ENCODE measurements around the gene CPPED1. TPM values are rescaled to one million over a fixed set of nuclear protein-coding genes. Genes with fewer than 3 reads are reported as not detected.

CPPED1 gene
- total and polyA plus RNA-seq, 2 experiments from 2014 or later, result 6.2 to 7.3 TPM

- H3K27me3 ChIP-seq (ENCODE audit: insufficient read depth), result no peaks in the 10 kb centered on the region
- TF ChIP-seq EZH2phosphoT487 (IDR thresholded peaks at IDR 0.05; ENCODE audit: unreplicated experiment) (no peak), STAT1 (IDR thresholded peaks at IDR 0.05; ENCODE audit: unreplicated experiment) (no peak), ETS1 (IDR thresholded peaks at IDR 0.05) (no peak), ZNF331 (CRISPR knock-in tag; IDR thresholded peaks at IDR 0.05; ENCODE audit: low read depth) (no peak), ZNF462 (CRISPR knock-in tag; IDR thresholded peaks at IDR 0.05) (no peak), EZH2 (IDR thresholded peaks at IDR 0.05; ENCODE audit: low read depth, unreplicated experiment) (no peak), POLR2AphosphoS5 (IDR thresholded peaks at IDR 0.05; ENCODE audit: low read depth) (no peak), ZNF114 (CRISPR knock-in tag; IDR thresholded peaks at IDR 0.05) (no peak), REST (IDR thresholded peaks at IDR 0.05; ENCODE audit: unreplicated experiment) (no peak), CTCF (conservative IDR thresholded peaks at IDR 0.05; ENCODE audit: low read depth in 2 of 2) (no peak), JUNB (IDR thresholded peaks at IDR 0.05; ENCODE audit: unreplicated experiment) (no peak), CREB1 (CRISPR knock-in tag; IDR thresholded peaks at IDR 0.05; ENCODE audit: low read depth) (no peak), NANOG (IDR thresholded peaks at IDR 0.05; ENCODE audit: borderline replicate concordance) (no peak)
- Mint-ChIP-seq H3K36me3 (ENCODE audit: low read depth) (peaks cover 3% of the 10 kb centered on the region; the same call in 1 of the 3 replicates), H3K9me3 (no peaks in the 10 kb centered on the region), H3K4me3 (no peak overlapping the region), H3K27ac (no peak overlapping the region), H3K27me3 (ENCODE audit: insufficient read depth, low read depth, poor library complexity) (no peaks in the 10 kb centered on the region), H3K4me1 (no peaks in the 10 kb centered on the region)
- H3K9me2 ChIP-seq (ENCODE audit: insufficient read depth), result no peaks in the 10 kb centered on the region
- H4K20me1 ChIP-seq (replicated peaks; ENCODE audit: insufficient read depth), result no peaks in the 10 kb centered on the region; the same call in 1 of the 2 replicates
- H3K27ac ChIP-seq (ENCODE audit: low read depth), result no peak overlapping the region
- DNase-seq (ENCODE audit: low spot score), result no peak
- H3K4me1 ChIP-seq (ENCODE audit: insufficient read depth), result no peaks in the 10 kb centered on the region
- no peak overlapping the region for H2AFZ ChIP-seq
- no peaks in the 10 kb centered on the region for H3F3A ChIP-seq (replicated peaks; ENCODE audit: low read depth)
- no peaks in the 10 kb centered on the region for H3K79me2 ChIP-seq (replicated peaks; ENCODE audit: insufficient read depth)
- no peak overlapping the region for H3K4me3 ChIP-seq
- ATAC-seq, result no peak
- H3K4me2 ChIP-seq, result no peak overlapping the region
- no peaks in the 10 kb centered on the region for H3K36me3 ChIP-seq (ENCODE audit: insufficient read depth)
Observed at GRCh38 chr16:12752159-12752558, 51.5 kb downstream of the CPPED1 start.

Measured in GM23338 (cell line).